Gastroesophageal sphincter (tissue), 4 donors: ENCODE data around the gene CHST11. TPM values are rescaled to one million over a fixed set of nuclear protein-coding genes. Genes with fewer than 3 reads are reported as not detected.

Source experiments
- ATAC-seq: fragments of 150-250 bp; one replicate; pipeline ENCODE4 v1.9.1; 2016; ENCODE audit warnings: mild to moderate bottlenecking, moderate library complexity
- H3K27ac ChIP-seq, 4 donors: fragments of 200-600 bp; sonication (generic) in 3 of 4; 1 replicate in 3 of 4; 2 replicates in 1 of 4; pipeline ENCODE4 v1.5.1; 2016 to 2019
- H3K27me3 ChIP-seq: fragments of 200-600 bp; sonication (generic); one replicate; pipeline ENCODE4 v1.5.1; 2019
- H3K36me3 ChIP-seq, 2 donors: fragments of 200-600 bp; sonication (generic); one replicate each; pipeline ENCODE4 v1.5.1; 2019; ENCODE audit warnings: control low read depth in 1 of 2
- H3K4me1 ChIP-seq, 3 donors: fragments of 200-600 bp; sonication (generic); 1 replicate in 2 of 3; 2 replicates in 1 of 3; pipeline ENCODE4 v1.5.1; 2016 to 2019; ENCODE audit warnings: control low read depth in 2 of 3
- H3K4me3 ChIP-seq, 2 donors: fragments of 200-600 bp; sonication (generic); one replicate each; pipeline ENCODE4 v1.5.1; 2019; ENCODE audit warnings: mild to moderate bottlenecking in 1 of 2, moderate library complexity in 1 of 2
- H3K9me3 ChIP-seq, 3 donors: fragments of 200-600 bp; sonication (generic); one replicate each; pipeline ENCODE4 v1.5.1; 2017 to 2019; ENCODE audit warnings: control low read depth in 2 of 3
- CTCF ChIP-seq, 4 experiments: fragments of 200-600 bp in 2 of 4; fragments of 450-650 bp in 2 of 4; sonication (generic) in 1 of 4; IDR thresholded peaks; one replicate each; pipeline ENCODE4 v1.5.1; 2017 to 2019; ENCODE audit warnings: antibody characterized with exemption in 4 of 4, mild to moderate bottlenecking in 2 of 4, moderate library complexity in 2 of 4
- EP300 ChIP-seq: sonication (generic); formaldehyde crosslinking; IDR thresholded peaks from one replicate; pipeline ENCODE4 v1.6.1; 2017; ENCODE audit warnings: antibody characterized with exemption, mild to moderate bottlenecking
- POLR2A ChIP-seq, 2 donors: fragments of 450-650 bp; IDR thresholded peaks; one replicate each; pipeline ENCODE4 v1.6.1; 2017; ENCODE audit warnings: antibody characterized with exemption in 2 of 2, mild to moderate bottlenecking in 2 of 2, moderate library complexity in 1 of 2
- POLR2AphosphoS5 ChIP-seq: sonication (generic); formaldehyde crosslinking; IDR thresholded peaks from one replicate; pipeline ENCODE4 v1.6.1; 2017; ENCODE audit warnings: antibody characterized with exemption
- WGBS, 2 donors: methylation state at CpG; one replicate each; pipeline ENCODE4 v1.1.5; 2018; ENCODE audit warnings: low coverage in 1 of 2; 5-methylcytosine and 5-hydroxymethylcytosine counted together
- total RNA-seq, 4 donors: library from RNA; depleted of rRNA; stranded (reverse); fragments of >200 nt; gene quantifications; one replicate each; pipeline ENCODE4 v1.1.0, GENCODE V29; 2016

Gene CHST11
- total RNA-seq, 4 donors from 2014 or later, result 4.3 to 15.6 (median 11.0) TPM

GRCh38 chr12:104538056-104538455 is 81.3 kb downstream of the CHST11 start:
- H3K4me3 ChIP-seq, result no peak overlapping the region
- H3K27me3 ChIP-seq, result no peaks in the 10 kb centered on the region
- no peak for ATAC-seq
- no peak for TF ChIP-seq POLR2AphosphoS5
- no peak for TF ChIP-seq EP300
- no peak for TF ChIP-seq CTCF (IDR thresholded peaks at IDR 0.05)
- no peak for TF ChIP-seq POLR2A (IDR thresholded peaks at IDR 0.05)
- no peaks in the 10 kb centered on the region for H3K4me1 ChIP-seq
- WGBS, 2 donors, result 62 to 91% methylated on average over 3 to 4 of the region's 4 CpGs
- no peak overlapping the region for H3K27ac ChIP-seq
- no peaks in the 10 kb centered on the region for H3K9me3 ChIP-seq
- H3K36me3 ChIP-seq, result no peaks in the 10 kb centered on the region

- no peaks in the 10 kb centered on the region for H3K36me3 ChIP-seq
- H3K27me3 ChIP-seq, result no peaks in the 10 kb centered on the region
- ATAC-seq, result no peak
- no peak overlapping the region for H3K4me3 ChIP-seq
- no peak for TF ChIP-seq EP300
- TF ChIP-seq POLR2AphosphoS5, result no peak
- no peak for TF ChIP-seq CTCF (IDR thresholded peaks at IDR 0.05)
- TF ChIP-seq POLR2A (IDR thresholded peaks at IDR 0.05), result no peak
- H3K27ac ChIP-seq, result no peak overlapping the region
- H3K4me1 ChIP-seq, result no peaks in the 10 kb centered on the region
- WGBS, 2 donors, result 87 to 90% methylated on average over 4 to 6 of the region's 6 CpGs
- no peaks in the 10 kb centered on the region for H3K9me3 ChIP-seq
Measured at GRCh38 chr12:104538891-104539462, 82.2 kb downstream of the CHST11 start.

- WGBS, 2 donors, result 96% methylated on average over 3 to 5 of the region's 5 CpGs
- Histone ChIP-seq H3K36me3 (no peaks in the 10 kb centered on the region), H3K4me3 (no peak overlapping the region), H3K9me3 (no peaks in the 10 kb centered on the region), H3K27ac (no peak overlapping the region), H3K4me1 (no peaks in the 10 kb centered on the region), H3K27me3 (no peaks in the 10 kb centered on the region)
- ATAC-seq, result no peak
- TF ChIP-seq CTCF (IDR thresholded peaks at IDR 0.05) (no peak), POLR2AphosphoS5 (no peak), POLR2A (IDR thresholded peaks at IDR 0.05) (no peak), EP300 (no peak)
Measured at GRCh38 chr12:104544836-104545235, 88.1 kb downstream of the CHST11 start.

- no peak for ATAC-seq
- H3K9me3 ChIP-seq, result no peaks in the 10 kb centered on the region
- no peak overlapping the region for H3K4me3 ChIP-seq
- 69 to 80% methylated on average over 3 of the region's 3 CpGs for WGBS, 2 donors
- no peaks in the 10 kb centered on the region for H3K4me1 ChIP-seq
- H3K27me3 ChIP-seq, result no peaks in the 10 kb centered on the region
- H3K27ac ChIP-seq, result no peak overlapping the region
- TF ChIP-seq EP300 (no peak), CTCF (IDR thresholded peaks at IDR 0.05) (no peak), POLR2A (IDR thresholded peaks at IDR 0.05) (no peak), POLR2AphosphoS5 (no peak)
- H3K36me3 ChIP-seq, result no peaks in the 10 kb centered on the region
Measured at GRCh38 chr12:104546575-104546974, 89.8 kb downstream of the CHST11 start.

GRCh38 chr12:104547235-104547634 is 90.5 kb downstream of the CHST11 start:
- 81 to 89% methylated on average over 4 to 6 of the region's 9 CpGs for WGBS, 2 donors
- H3K36me3 ChIP-seq, result no peaks in the 10 kb centered on the region
- no peaks in the 10 kb centered on the region for H3K9me3 ChIP-seq
- TF ChIP-seq POLR2AphosphoS5 (no peak), POLR2A (IDR thresholded peaks at IDR 0.05) (no peak), EP300 (no peak), CTCF (IDR thresholded peaks at IDR 0.05) (no peak)
- H3K27ac ChIP-seq, result no peak overlapping the region
- H3K4me1 ChIP-seq, result no peaks in the 10 kb centered on the region
- H3K4me3 ChIP-seq, result no peak overlapping the region
- no peaks in the 10 kb centered on the region for H3K27me3 ChIP-seq
- ATAC-seq, result no peak
